Astrocyte (in vitro differentiated cells and primary cell): ENCODE measurements around the gene CCDC40. TPM values are rescaled to one million over a fixed set of nuclear protein-coding genes. Genes with fewer than 3 reads are reported as not detected.

ENCODE experiments used
- DNase-seq: peaks from one replicate; pipeline ENCODE4 v3.0.0-alpha.2; 2010; ENCODE audit warnings: low read depth
- FAIRE-seq: peaks from 2 replicates; lab custom pipeline; 2011; peaks lifted over from hg19 to GRCh38; lab: Jason Lieb, UNC
- H2AFZ ChIP-seq: 2 replicates; pipeline ENCODE4 v1.6.0; 2012; ENCODE audit warnings: low read depth, low read length, inconsistent platforms
- H3K27ac ChIP-seq: 2 replicates; pipeline ENCODE4 v1.5.1; 2011; ENCODE audit warnings: low read depth, low read length, inconsistent platforms
- H3K27me3 ChIP-seq: 2 replicates; pipeline ENCODE4 v1.6.0; 2011; ENCODE audit warnings: low read length, inconsistent platforms; ENCODE audit not compliant: insufficient read depth
- H3K36me3 ChIP-seq: 2 replicates; pipeline ENCODE4 v1.5.1; 2011; ENCODE audit warnings: low read length, inconsistent platforms; ENCODE audit not compliant: insufficient read depth
- H3K4me1 ChIP-seq: 2 replicates; pipeline ENCODE4 v1.5.1; 2011; ENCODE audit warnings: low read length, inconsistent platforms; ENCODE audit not compliant: insufficient read depth
- H3K4me2 ChIP-seq: 2 replicates; pipeline ENCODE4 v1.6.0; 2012; ENCODE audit warnings: low read length, inconsistent platforms
- H3K4me3 ChIP-seq: 2 replicates; pipeline ENCODE4 v1.5.1; 2011; ENCODE audit warnings: low read depth, mild to moderate bottlenecking, low read length, inconsistent platforms; ENCODE audit not compliant: insufficient read depth
- H3K79me2 ChIP-seq: 2 replicates; pipeline ENCODE4 v1.6.0; 2012; ENCODE audit warnings: mild to moderate bottlenecking, low read length, inconsistent platforms; ENCODE audit not compliant: insufficient read depth
- H3K9ac ChIP-seq: 2 replicates; pipeline ENCODE4 v1.6.0; 2012; ENCODE audit warnings: mild to moderate bottlenecking, low read length, inconsistent platforms
- H3K9me3 ChIP-seq: 2 replicates; pipeline ENCODE4 v1.5.1; 2012; ENCODE audit warnings: low read depth, mild to moderate bottlenecking, low read length, inconsistent platforms; ENCODE audit not compliant: insufficient read depth
- H4K20me1 ChIP-seq: 2 replicates; pipeline ENCODE4 v1.6.0; 2012; ENCODE audit warnings: low read length, inconsistent platforms; ENCODE audit not compliant: insufficient read depth
- H3K27ac Mint-ChIP-seq: one replicate; pipeline ENCODE4 v1.8.0; 2021; ENCODE audit warnings: mild to moderate bottlenecking, mixed read lengths; ENCODE audit not compliant: unreplicated experiment
- H3K27me3 Mint-ChIP-seq: one replicate; pipeline ENCODE4 v1.8.0; 2021; ENCODE audit warnings: low read depth, mixed read lengths; ENCODE audit not compliant: unreplicated experiment
- H3K36me3 Mint-ChIP-seq: one replicate; pipeline ENCODE4 v1.8.0; 2021; ENCODE audit warnings: low read depth, mixed read lengths; ENCODE audit not compliant: unreplicated experiment
- H3K4me1 Mint-ChIP-seq: one replicate; pipeline ENCODE4 v1.8.0; 2021; ENCODE audit warnings: low read depth, mixed read lengths; ENCODE audit not compliant: unreplicated experiment
- H3K4me3 Mint-ChIP-seq: one replicate; pipeline ENCODE4 v1.8.0; 2021; ENCODE audit warnings: mild to moderate bottlenecking, moderate library complexity, mixed read lengths; ENCODE audit not compliant: unreplicated experiment
- H3K9me3 Mint-ChIP-seq: one replicate; pipeline ENCODE4 v1.8.0; 2021; ENCODE audit warnings: mild to moderate bottlenecking, mixed read lengths; ENCODE audit not compliant: unreplicated experiment
- CTCF ChIP-seq: IDR thresholded peaks from 2 replicates; pipeline ENCODE4 v1.5.1; 2011; ENCODE audit warnings: low read depth, mild to moderate bottlenecking, inconsistent platforms, low read length, moderate library complexity; ENCODE audit not compliant: insufficient read depth
- EZH2 ChIP-seq: IDR thresholded peaks from 2 replicates; pipeline ENCODE4 v1.6.1; 2012; ENCODE audit warnings: mild to moderate bottlenecking, low read length, inconsistent platforms; ENCODE audit not compliant: insufficient read depth
- total RNA-seq: library from RNA; stranded (reverse); gene quantifications from 2 replicates; pipeline ENCODE4 v1.2.1, GENCODE V29; 2021

The CCDC40 gene
- total RNA-seq, 1 donor from 2014 or later: 7.0 TPM

DNA sequence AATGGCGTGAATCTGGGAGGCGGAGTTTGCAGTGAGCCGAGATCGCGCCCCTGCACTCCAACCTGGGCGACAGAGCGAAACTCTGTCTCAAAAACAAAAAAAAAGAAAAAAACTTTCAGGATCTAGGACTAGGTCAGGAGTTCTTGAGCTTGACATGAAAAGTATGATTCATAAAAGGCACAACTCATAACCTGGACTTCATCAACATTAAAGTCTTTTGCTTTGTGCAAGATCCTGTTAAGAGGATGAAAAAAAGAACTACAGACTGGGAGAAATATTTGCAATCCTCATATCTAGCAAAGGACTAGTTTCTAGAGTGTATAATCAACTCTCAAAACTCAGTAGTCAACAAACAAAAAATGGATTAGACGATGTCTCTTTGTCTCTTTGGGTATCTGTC lies 40.7 kb upstream of the CCDC40 start:
- no peaks in the 10 kb centered on the region for H3K79me2 ChIP-seq

DNA sequence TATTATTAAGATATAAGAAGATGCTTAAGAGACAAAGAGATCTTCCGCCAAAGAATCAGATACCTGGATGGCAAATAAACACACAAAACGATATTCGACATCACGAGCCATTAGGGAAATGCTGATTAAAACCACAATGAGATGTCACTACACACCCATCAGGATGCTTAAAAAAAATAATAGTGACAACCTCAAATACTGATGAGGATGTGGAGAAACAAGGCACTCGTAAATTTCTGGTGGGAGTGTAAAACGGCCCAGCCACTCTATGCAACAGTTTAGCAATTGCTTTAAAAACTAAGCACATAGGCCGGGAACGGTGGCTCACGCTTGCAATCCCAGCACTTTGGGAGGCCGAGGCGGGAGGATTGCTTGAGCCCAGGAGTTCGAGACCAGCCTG lies 40.2 kb upstream of the CCDC40 start:
- no peak for TF ChIP-seq EZH2
- TF ChIP-seq CTCF: no peak
- no peak overlapping the region for H3K27ac Mint-ChIP-seq
- no peak overlapping the region for H3K9ac ChIP-seq

More for the DNA sequence above, 40.7 kb upstream of the CCDC40 start:
- FAIRE-seq (no peak), DNase-seq (no peak)
- Histone ChIP-seq H3K4me3 (no peak overlapping the region), H2AFZ (no peak overlapping the region), H3K27ac (no peak overlapping the region), H3K4me1 (peaks cover 26% of the 10 kb centered on the region), H3K36me3 (no peaks in the 10 kb centered on the region), H4K20me1 (peaks cover 19% of the 10 kb centered on the region), H3K27me3 (no peaks in the 10 kb centered on the region), H3K9me3 (no peaks in the 10 kb centered on the region), H3K4me2 (no peak overlapping the region), H3K9ac (no peak overlapping the region)
- Mint-ChIP-seq H3K27ac (no peak overlapping the region), H3K9me3 (no peaks in the 10 kb centered on the region), H3K4me3 (no peak overlapping the region), H3K4me1 (peaks cover 17% of the 10 kb centered on the region), H3K27me3 (peaks cover under 1% of the 10 kb centered on the region), H3K36me3 (peaks cover 18% of the 10 kb centered on the region)
- no peak for TF ChIP-seq EZH2
- no peak for TF ChIP-seq CTCF

DNA sequence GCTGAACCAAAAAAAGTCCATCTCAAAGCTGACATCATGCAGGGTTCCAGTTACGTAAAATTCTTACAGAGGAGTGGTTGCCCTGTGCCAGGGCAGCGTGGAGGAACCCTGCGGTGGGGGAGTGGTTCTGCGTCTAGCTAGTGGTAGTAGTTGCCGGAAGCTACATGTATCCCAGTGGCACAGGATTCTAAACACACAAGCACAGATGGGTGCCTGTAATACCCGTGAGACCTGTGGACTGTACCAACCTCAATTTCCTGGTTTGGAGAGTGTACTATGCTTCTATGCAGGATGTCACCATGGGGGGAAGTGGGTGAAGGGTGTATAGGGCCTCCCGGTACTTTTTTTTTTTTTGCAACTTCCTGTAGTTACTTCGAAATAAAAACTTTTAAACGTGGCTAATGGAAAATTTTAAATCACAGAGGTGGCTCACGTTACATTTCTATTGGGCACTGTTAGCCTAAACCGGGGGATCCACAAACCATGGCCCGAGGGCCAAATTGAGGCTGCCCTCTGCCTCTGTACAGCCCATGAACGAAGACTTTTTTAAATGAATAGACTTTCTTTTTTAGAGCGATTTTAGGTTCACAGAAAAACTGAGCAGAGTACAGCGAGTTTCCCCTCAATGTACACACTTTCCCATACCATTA lies 39.3 kb upstream of the CCDC40 start:
- H3K9ac ChIP-seq: no peak overlapping the region
- H2AFZ ChIP-seq: no peak overlapping the region
- Mint-ChIP-seq H3K27me3 (no peaks in the 10 kb centered on the region), H3K36me3 (peaks cover 18% of the 10 kb centered on the region), H3K4me3 (no peak overlapping the region), H3K4me1 (peaks cover 16% of the 10 kb centered on the region), H3K9me3 (no peaks in the 10 kb centered on the region), H3K27ac (peak overlapping the region; percentile 8)
- DNase-seq: no peak
- no peaks in the 10 kb centered on the region for H3K27me3 ChIP-seq
- peaks cover 17% of the 10 kb centered on the region for H4K20me1 ChIP-seq
- no peak overlapping the region for H3K27ac ChIP-seq
- no peak for TF ChIP-seq EZH2
- no peak for TF ChIP-seq CTCF
- no peaks in the 10 kb centered on the region for H3K9me3 ChIP-seq
- no peak for FAIRE-seq
- H3K36me3 ChIP-seq: no peaks in the 10 kb centered on the region
- peaks cover 20% of the 10 kb centered on the region for H3K4me1 ChIP-seq
- H3K79me2 ChIP-seq: no peaks in the 10 kb centered on the region
- no peak overlapping the region for H3K4me3 ChIP-seq
- no peak overlapping the region for H3K4me2 ChIP-seq

More for the DNA sequence above, 40.2 kb upstream of the CCDC40 start:
- H3K9me3 Mint-ChIP-seq: no peaks in the 10 kb centered on the region
- H3K36me3 Mint-ChIP-seq: peaks cover 18% of the 10 kb centered on the region
- no peaks in the 10 kb centered on the region for H3K79me2 ChIP-seq
- DNase-seq (no peak), FAIRE-seq (no peak)
- H3K27me3 ChIP-seq: no peaks in the 10 kb centered on the region
- no peak overlapping the region for H3K27ac ChIP-seq
- H3K4me1 Mint-ChIP-seq: peaks cover 17% of the 10 kb centered on the region
- H3K4me3 ChIP-seq: no peak overlapping the region
- no peak overlapping the region for H2AFZ ChIP-seq
- H3K9me3 ChIP-seq: no peaks in the 10 kb centered on the region
- H3K4me1 ChIP-seq: peaks cover 24% of the 10 kb centered on the region
- no peaks in the 10 kb centered on the region for H3K36me3 ChIP-seq
- H3K27me3 Mint-ChIP-seq: no peaks in the 10 kb centered on the region
- no peak overlapping the region for H3K4me2 ChIP-seq
- H3K4me3 Mint-ChIP-seq: no peak overlapping the region
- H4K20me1 ChIP-seq: peaks cover 17% of the 10 kb centered on the region
